ENCODE results near the gene SFXN3.

The SFXN3 gene

GRCh38 chr10:101061624-101062231 lies 30.7 kb downstream of the SFXN3 start, which contains the start of gene KAZALD1:
Gene KAZALD1, plus strand, starts transcription at chr10:101061989. Its CDS starts 604 bp downstream, at chr10:101062593.
- Histone ChIP-seq H2BK120ac (ENCODE audit: low read depth, low read length) (peak within 1 kb of the TSS; percentile 97), H4K91ac (ENCODE audit: low read length) (peak within 1 kb of the TSS; percentile 99), H3K18ac (ENCODE audit: low read depth in 1 of 2, low read length in 2 of 2) (peak within 1 kb of the TSS; percentile 98 to 99), H3K27me3 (ENCODE audit: control insufficient read depth in 1 of 2, insufficient read depth in 1 of 2, low read length in 2 of 2) (peaks cover 0 to 16% of the 10 kb centered on the region in 2 experiments), H2BK12ac (ENCODE audit: low read length in 2 of 2) (peak within 1 kb of the TSS; percentile 83 to 91), H3K4me3 (ENCODE audit: insufficient read depth in 1 of 2, low read depth in 1 of 2, low read length in 2 of 2) (peak within 1 kb of the TSS; percentile 80 to 90), H3K36me3 (ENCODE audit: control insufficient read depth in 1 of 2, insufficient read depth in 2 of 2, low read depth in 1 of 2, low read length in 2 of 2) (no peaks in the 10 kb centered on the region), H3K23ac (ENCODE audit: low read length in 2 of 2) (peak within 1 kb of the TSS in 1 of 2 experiments; percentile 46), H3K9ac (ENCODE audit: low read length) (peak within 1 kb of the TSS; percentile 97), H3K14ac (ENCODE audit: low read length in 2 of 2) (peak within 1 kb of the TSS in 1 of 2 experiments; percentile 92), H2AK5ac (ENCODE audit: low read length, severe bottlenecking) (peak within 1 kb of the TSS; percentile 60), H3K27ac (ENCODE audit: low read length, poor library complexity, severe bottlenecking) (peak within 1 kb of the TSS; percentile 96), H3K79me1 (replicated peaks; ENCODE audit: low read length, poor library complexity, severe bottlenecking) (peaks cover 6% of the 10 kb centered on the region), H3K4me1 (ENCODE audit: control insufficient read depth, insufficient read depth, low read depth, low read length) (peaks cover 36% of the 10 kb centered on the region), H2AFZ (ENCODE audit: low read depth, low read length) (peak within 1 kb of the TSS; percentile 66), H2BK5ac (ENCODE audit: low read depth, low read length, poor library complexity, severe bottlenecking) (peak within 1 kb of the TSS; percentile 98), H3K4me2 (ENCODE audit: low read length, poor library complexity, severe bottlenecking) (peak within 1 kb of the TSS; percentile 95), H3K9me3 (ENCODE audit: control insufficient read depth, low read length) (no peaks in the 10 kb centered on the region), H3K4ac (ENCODE audit: low read depth in 1 of 2, low read length in 2 of 2) (peak within 1 kb of the TSS; percentile 91 to 99), H4K8ac (ENCODE audit: low read length) (peak within 1 kb of the TSS; percentile 99), H2BK15ac (ENCODE audit: low read depth, poor library complexity, severe bottlenecking) (peak within 1 kb of the TSS; percentile 100)
- 9% methylated on average over 31 of the region's 31 CpGs for WGBS
- DNase-seq: peak; percentile 77

DNA sequence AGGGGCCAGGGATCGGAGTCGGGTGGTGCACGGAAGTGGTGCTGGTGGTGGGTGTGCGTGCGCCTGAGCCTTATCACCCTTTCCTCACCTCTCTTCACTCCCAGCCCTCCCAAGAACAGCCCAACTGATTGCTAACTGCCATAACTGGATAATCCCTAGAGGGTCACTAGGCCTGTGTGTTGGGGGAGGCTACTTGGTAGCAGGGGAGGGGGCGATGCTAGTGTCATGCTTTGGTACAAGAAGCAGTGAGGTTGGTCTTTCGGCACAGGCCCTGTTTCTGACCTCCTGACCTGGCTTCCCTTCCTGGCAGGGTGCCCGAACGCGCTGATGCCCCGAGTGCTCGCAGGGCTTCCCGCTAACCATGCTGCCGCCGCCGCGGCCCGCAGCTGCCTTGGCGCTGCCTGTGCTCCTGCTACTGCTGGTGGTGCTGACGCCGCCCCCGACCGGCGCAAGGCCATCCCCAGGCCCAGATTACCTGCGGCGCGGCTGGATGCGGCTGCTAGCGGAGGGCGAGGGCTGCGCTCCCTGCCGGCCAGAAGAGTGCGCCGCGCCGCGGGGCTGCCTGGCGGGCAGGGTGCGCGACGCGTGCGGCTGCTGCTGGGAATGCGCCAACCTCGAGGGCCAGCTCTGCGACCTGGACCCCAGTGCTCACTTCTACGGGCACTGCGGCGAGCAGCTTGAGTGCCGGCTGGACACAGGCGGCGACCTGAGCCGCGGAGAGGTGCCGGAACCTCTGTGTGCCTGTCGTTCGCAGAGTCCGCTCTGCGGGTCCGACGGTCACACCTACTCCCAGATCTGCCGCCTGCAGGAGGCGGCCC lies 31.4 kb downstream of the SFXN3 start:
- H3K4me3 ChIP-seq (ENCODE audit: insufficient read depth in 1 of 2, low read depth in 1 of 2, low read length in 2 of 2): peak overlapping the region; percentile 49 to 90
- peaks cover 37% of the 10 kb centered on the region for H3K4me1 ChIP-seq (ENCODE audit: control insufficient read depth, insufficient read depth, low read depth, low read length)
- peak overlapping the region; percentile 16 for H4K91ac ChIP-seq (ENCODE audit: low read length)
- peaks cover 6% of the 10 kb centered on the region for H3K79me1 ChIP-seq (replicated peaks; ENCODE audit: low read length, poor library complexity, severe bottlenecking)
- whole genome bisulfite sequencing: 4% methylated on average over 47 of the region's 63 CpGs
- peaks cover 0 to 16% of the 10 kb centered on the region in 2 experiments for H3K27me3 ChIP-seq (ENCODE audit: control insufficient read depth in 1 of 2, insufficient read depth in 1 of 2, low read length in 2 of 2)
- H2BK120ac ChIP-seq (ENCODE audit: low read depth, low read length): peak overlapping the region; percentile 12
- H2BK15ac ChIP-seq (ENCODE audit: low read depth, poor library complexity, severe bottlenecking): peak overlapping the region; percentile 86
- no peaks in the 10 kb centered on the region for H3K9me3 ChIP-seq (ENCODE audit: control insufficient read depth, low read length)
- H3K14ac ChIP-seq (ENCODE audit: low read length in 2 of 2): peak overlapping the region in 1 of 2 experiments; percentile 92
- H3K4me2 ChIP-seq (ENCODE audit: low read length, poor library complexity, severe bottlenecking): peak overlapping the region; percentile 83
- H3K18ac ChIP-seq (ENCODE audit: low read depth in 1 of 2, low read length in 2 of 2): peak overlapping the region; percentile 91 to 98
- no peak overlapping the region for H2AK5ac ChIP-seq (ENCODE audit: low read length, severe bottlenecking)
- peak overlapping the region; percentile 50 to 91 for H2BK12ac ChIP-seq (ENCODE audit: low read length in 2 of 2)
- peak overlapping the region; percentile 81 to 99 for H3K4ac ChIP-seq (ENCODE audit: low read depth in 1 of 2, low read length in 2 of 2)
- peak overlapping the region; percentile 86 for H4K8ac ChIP-seq (ENCODE audit: low read length)
- no peaks in the 10 kb centered on the region for H3K36me3 ChIP-seq (ENCODE audit: control insufficient read depth in 1 of 2, insufficient read depth in 2 of 2, low read depth in 1 of 2, low read length in 2 of 2)
- peak overlapping the region; percentile 97 for H3K9ac ChIP-seq (ENCODE audit: low read length)
- no peak overlapping the region for H3K27ac ChIP-seq (ENCODE audit: low read length, poor library complexity, severe bottlenecking)
- DNase-seq: peak; percentile 62
- H3K23ac ChIP-seq (ENCODE audit: low read length in 2 of 2): peak overlapping the region in 1 of 2 experiments; percentile 46
- peak overlapping the region; percentile 66 for H2AFZ ChIP-seq (ENCODE audit: low read depth, low read length)
- no peak overlapping the region for H2BK5ac ChIP-seq (ENCODE audit: low read depth, low read length, poor library complexity, severe bottlenecking)

- Histone ChIP-seq H3K4me3 (ENCODE audit: insufficient read depth in 1 of 2, low read depth in 1 of 2, low read length in 2 of 2) (peak overlapping the region in 1 of 2 experiments; percentile 90), H4K8ac (ENCODE audit: low read length) (peak overlapping the region; percentile 16)
- 19% methylated on average over 17 of the region's 19 CpGs for WGBS
Observed at GRCh38 chr10:101063050-101063525, 32.1 kb downstream of the SFXN3 start.

More at GRCh38 chr10:101063050-101063525, 32.1 kb downstream of the SFXN3 start:
- Histone ChIP-seq H4K91ac (ENCODE audit: low read length) (no peak overlapping the region), H2AK5ac (ENCODE audit: low read length, severe bottlenecking) (no peak overlapping the region), H3K23ac (ENCODE audit: low read length in 2 of 2) (no peak overlapping the region), H3K36me3 (ENCODE audit: control insufficient read depth in 1 of 2, insufficient read depth in 2 of 2, low read depth in 1 of 2, low read length in 2 of 2) (no peaks in the 10 kb centered on the region), H3K4ac (ENCODE audit: low read depth in 1 of 2, low read length in 2 of 2) (peak overlapping the region in 1 of 2 experiments; percentile 81), H3K14ac (ENCODE audit: low read length in 2 of 2) (no peak overlapping the region), H3K18ac (ENCODE audit: low read depth in 1 of 2, low read length in 2 of 2) (peak overlapping the region; percentile 91 to 98), H2BK5ac (ENCODE audit: low read depth, low read length, poor library complexity, severe bottlenecking) (no peak overlapping the region), H3K27ac (ENCODE audit: low read length, poor library complexity, severe bottlenecking) (no peak overlapping the region), H3K79me1 (replicated peaks; ENCODE audit: low read length, poor library complexity, severe bottlenecking) (peaks cover 6% of the 10 kb centered on the region), H3K27me3 (ENCODE audit: control insufficient read depth in 1 of 2, insufficient read depth in 1 of 2, low read length in 2 of 2) (peaks cover 0 to 16% of the 10 kb centered on the region in 2 experiments), H3K9ac (ENCODE audit: low read length) (peak overlapping the region; percentile 97), H2BK120ac (ENCODE audit: low read depth, low read length) (peak overlapping the region; percentile 12), H3K4me1 (ENCODE audit: control insufficient read depth, insufficient read depth, low read depth, low read length) (peaks cover 41% of the 10 kb centered on the region), H2BK12ac (ENCODE audit: low read length in 2 of 2) (peak overlapping the region; percentile 49 to 50), H2AFZ (ENCODE audit: low read depth, low read length) (peak overlapping the region; percentile 66), H3K9me3 (ENCODE audit: control insufficient read depth, low read length) (no peaks in the 10 kb centered on the region), H3K4me2 (ENCODE audit: low read length, poor library complexity, severe bottlenecking) (peak overlapping the region; percentile 83), H2BK15ac (ENCODE audit: low read depth, poor library complexity, severe bottlenecking) (peak overlapping the region; percentile 86)
- no peak for DNase-seq

Data from mesenchymal stem cell (in vitro differentiated cells and primary cell).